Measurements from ENCODE around the gene TLN1. TPM values are rescaled to one million over a fixed set of nuclear protein-coding genes. Genes with fewer than 3 reads are reported as not detected.

Gene TLN1
- total and polyA plus RNA-seq, 2 of the 8 experiments (the other 6 are each of a cell fraction or from before 2014, with no cell fraction given): 28.1 to 90.1 TPM

GRCh38 chr9:35753466-35753865 lies 21.5 kb upstream of the TLN1 start:
- no peak overlapping the region for H3K27ac ChIP-seq (ENCODE audit: low read depth, low read length)
- H4K20me1 ChIP-seq (replicated peaks in 1 of 2; ENCODE audit: control insufficient read depth in 1 of 2, insufficient read depth in 2 of 2, low read length in 2 of 2): no peaks in the 10 kb centered on the region
- no peak for FAIRE-seq
- no peak overlapping the region for H2BK20ac ChIP-seq (ENCODE audit: low read length)
- no peak overlapping the region for H3K14ac ChIP-seq (ENCODE audit: insufficient read length)
- H3K9me3 ChIP-seq (ENCODE audit: insufficient read depth in 2 of 2, low read depth in 1 of 2, low read length in 1 of 2): no peaks in the 10 kb centered on the region
- no peak overlapping the region for H2AFZ ChIP-seq (ENCODE audit: low read length)
- no peak overlapping the region for H4K5ac ChIP-seq (ENCODE audit: insufficient read length, low read depth, low read length)
- no peak overlapping the region for H2BK5ac ChIP-seq (ENCODE audit: low read depth, low read length)
- no peak overlapping the region for H2AK5ac ChIP-seq (ENCODE audit: low read depth, low read length)
- TF ChIP-seq SP1 (IDR thresholded peaks at IDR 0.05; ENCODE audit: low read depth, low read length) (no peak), CREB1 (IDR thresholded peaks at IDR 0.05) (no peak), GTF2F1 (IDR thresholded peaks at IDR 0.05; ENCODE audit: borderline replicate concordance, low read depth, low read length) (no peak), KDM1A (IDR thresholded peaks at IDR 0.05; ENCODE audit: borderline replicate concordance, low read length) (no peak)
- peaks cover 4% of the 10 kb centered on the region; the same call in 1 of the 2 replicates for H3K79me1 ChIP-seq (ENCODE audit: low read depth, low read length)
- H2BK15ac ChIP-seq (ENCODE audit: low read length): no peak overlapping the region
- H3K36me3 ChIP-seq (ENCODE audit: control insufficient read depth in 2 of 4, insufficient read depth in 4 of 4, low read length in 3 of 4): peaks cover 3 to 22% (median 15%) of the 10 kb centered on the region in 4 experiments; a peak in 6 of 8 replicates
- H3K23me2 ChIP-seq (ENCODE audit: low read depth, low read length): peaks cover 4% of the 10 kb centered on the region
- CTCF ChIA-PET (ENCODE audit: partially characterized antibody): interaction anchor here (0.9 to 3.5 kb wide), 6 partner anchors 15 to 59 kb away, joined by 3 to 27 read pairs (median 4); partner anchors contain the start of genes CREB3, SPAG8 and TLN1
- no peak overlapping the region; the same call in 1 of the 2 replicates for H4K8ac ChIP-seq (ENCODE audit: extremely low read depth, insufficient read depth, low read length)
- POLR2A ChIA-PET (ENCODE audit: partially characterized antibody): interaction anchor here (1.8 to 1.9 kb wide), 2 partner anchors 15 to 58 kb away, joined by 4 read pairs; no protein-coding TSS in a partner anchor
- H3K4me3 ChIP-seq (ENCODE audit: extremely low read depth in 1 of 4, insufficient read depth in 2 of 4, low read depth in 3 of 4, low read length in 4 of 4): no peak overlapping the region
- H3K9ac ChIP-seq (replicated peaks in 1 of 4; ENCODE audit: extremely low read depth in 1 of 4, low read depth in 3 of 4, low read length in 3 of 4): no peak overlapping the region
- H3K27me3 ChIP-seq (replicated peaks in 1 of 4; ENCODE audit: control insufficient read depth in 3 of 4, extremely low read depth in 1 of 4, insufficient read depth in 3 of 4, low read length in 3 of 4): no peaks in the 10 kb centered on the region
- peaks cover 0 to 7% (median 4%) of the 10 kb centered on the region in 4 experiments; a peak in 6 of 7 replicates for H3K4me1 ChIP-seq (replicated peaks in 1 of 4; ENCODE audit: control insufficient read depth in 3 of 4, insufficient read depth in 4 of 4, low read length in 3 of 4)
- no peak overlapping the region for H2BK12ac ChIP-seq (ENCODE audit: low read depth, low read length)
- no peak overlapping the region for H4K91ac ChIP-seq (replicated peaks; ENCODE audit: insufficient read length, low read length)
- H3K4ac ChIP-seq (replicated peaks; ENCODE audit: insufficient read length, low read depth, low read length): no peak overlapping the region
- no peak overlapping the region for H3K4me2 ChIP-seq (ENCODE audit: insufficient read depth in 1 of 2, low read depth in 2 of 2, low read length in 2 of 2)
- no peak overlapping the region for H3K18ac ChIP-seq (ENCODE audit: extremely low read depth, low read length)
- no peak for DNase-seq (ENCODE audit: low read depth in 1 of 2, low spot score in 2 of 2)
- 94% methylated on average over 5 of the region's 5 CpGs; no CpG with 5 or more reads in 1 of the 2 experiments for WGBS, 2 experiments (ENCODE audit: extremely low coverage in 1 of 2, insufficient coverage in 1 of 2, insufficient read length in 1 of 2, insufficient replicate concordance in 2 of 2, low coverage in 1 of 2, low lambda C conversion rate in 2 of 2, missing lambda C conversion rate in 1 of 2)
- H3K23ac ChIP-seq (ENCODE audit: insufficient read length): no peak overlapping the region
- no peak overlapping the region for H3K56ac ChIP-seq (replicated peaks; ENCODE audit: insufficient read length, low read depth, low read length)
- no peak overlapping the region for H2BK120ac ChIP-seq (replicated peaks; ENCODE audit: low read depth, low read length)
- peaks cover under 1 to 11% of the 10 kb centered on the region in 2 experiments for H3K79me2 ChIP-seq (ENCODE audit: control insufficient read depth in 1 of 2, insufficient read depth in 2 of 2, low read length in 2 of 2)
